ENCODE data around the gene UNC13B. TPM values are rescaled to one million over a fixed set of nuclear protein-coding genes. Genes with fewer than 3 reads are reported as not detected.
"Not testable (repeated sequence)": the region's sequence is repeated elsewhere in the genome, so short reads cannot be mapped to it uniquely, and the experiment has no call there.

The UNC13B gene
- polyA plus RNA-seq, 1 experiment = 12.5 TPM

GRCh38 chr9:35236692-35237091 lies 74.9 kb downstream of the UNC13B start:
- Histone ChIP-seq H3K27ac (ENCODE audit: low read depth, low read length) (no peak overlapping the region), H3K27me3 (ENCODE audit: control insufficient read depth, insufficient read depth, low read length) (no peaks in the 10 kb centered on the region), H3K4me3 (ENCODE audit: low read depth, low read length) (no peak overlapping the region), H3K9me3 (ENCODE audit: control insufficient read depth, insufficient read depth, low read length) (no peaks in the 10 kb centered on the region)
- no peak for TF ChIP-seq CTCF (IDR thresholded peaks at IDR 0.05; ENCODE audit: low read depth, low read length)
- ChIA-PET CTCF (no interaction called here), POLR2A (no interaction called here)
- no peak for DNase-seq (ENCODE audit: low read depth, low spot score)

GRCh38 chr9:35237311-35237710 lies 75.5 kb downstream of the UNC13B start:
- no peak overlapping the region for H3K4me3 ChIP-seq (ENCODE audit: low read depth, low read length)
- ChIA-PET CTCF (no interaction called here), POLR2A (no interaction called here)
- TF ChIP-seq CTCF (IDR thresholded peaks at IDR 0.05; ENCODE audit: low read depth, low read length) = no peak
- no peak overlapping the region for H3K27ac ChIP-seq (ENCODE audit: low read depth, low read length)
- H3K9me3 ChIP-seq (ENCODE audit: control insufficient read depth, insufficient read depth, low read length) = no peaks in the 10 kb centered on the region
- no peaks in the 10 kb centered on the region for H3K27me3 ChIP-seq (ENCODE audit: control insufficient read depth, insufficient read depth, low read length)
- DNase-seq (ENCODE audit: low read depth, low spot score) = no peak

- H3K9me3 ChIP-seq (ENCODE audit: control insufficient read depth, insufficient read depth, low read length); POLR2A ChIA-PET; H3K27ac ChIP-seq (ENCODE audit: low read depth, low read length); DNase-seq (ENCODE audit: low read depth, low spot score); CTCF ChIA-PET; H3K27me3 ChIP-seq (ENCODE audit: control insufficient read depth, insufficient read depth, low read length); H3K4me3 ChIP-seq (ENCODE audit: low read depth, low read length): not testable (repeated sequence)
These were observed 84.1 kb downstream of the UNC13B start for GRCh38 chr9:35245945-35246344.

- H3K27ac ChIP-seq (ENCODE audit: low read depth, low read length) = no peak overlapping the region
- POLR2A ChIA-PET = no interaction called here
- no peaks in the 10 kb centered on the region for H3K27me3 ChIP-seq (ENCODE audit: control insufficient read depth, insufficient read depth, low read length)
- TF ChIP-seq CTCF (IDR thresholded peaks at IDR 0.05; ENCODE audit: low read depth, low read length) = no peak
- H3K4me3 ChIP-seq (ENCODE audit: low read depth, low read length) = no peak overlapping the region
- CTCF ChIA-PET = no interaction called here
- no peak for DNase-seq (ENCODE audit: low read depth, low spot score)
- H3K9me3 ChIP-seq (ENCODE audit: control insufficient read depth, insufficient read depth, low read length) = no peaks in the 10 kb centered on the region
These were observed 91.3 kb downstream of the UNC13B start for GRCh38 chr9:35253075-35253474.

- DNase-seq (ENCODE audit: low read depth, low spot score) = no peak
- H3K9me3 ChIP-seq (ENCODE audit: control insufficient read depth, insufficient read depth, low read length) = no peaks in the 10 kb centered on the region
- POLR2A ChIA-PET = no interaction called here
- no peak for TF ChIP-seq CTCF (IDR thresholded peaks at IDR 0.05; ENCODE audit: low read depth, low read length)
- no peak overlapping the region for H3K27ac ChIP-seq (ENCODE audit: low read depth, low read length)
- no peak overlapping the region for H3K4me3 ChIP-seq (ENCODE audit: low read depth, low read length)
- CTCF ChIA-PET = no interaction called here
- no peaks in the 10 kb centered on the region for H3K27me3 ChIP-seq (ENCODE audit: control insufficient read depth, insufficient read depth, low read length)
These were observed 92.4 kb downstream of the UNC13B start for GRCh38 chr9:35254237-35254636.

Data from AG04450 (cell line).